MM.1S (cell line): Measurements from ENCODE around the gene TRNT1.

ENCODE experiments used
- DNase-seq: peaks from one replicate; pipeline ENCODE4 v3.0.0-alpha.2; 2015
- H2AFZ ChIP-seq: fragments of 300-600 bp; sonication (generic); 2 replicates; pipeline ENCODE4 v1.6.0; 2016; ENCODE audit warnings: antibody characterized with exemption, low read length
- H3F3A ChIP-seq: fragments of 300-600 bp; sonication (generic); 2 replicates; pipeline ENCODE4 v1.6.1; 2016; ENCODE audit warnings: mild to moderate bottlenecking, antibody characterized with exemption, low read length, moderate library complexity, mixed read lengths; ENCODE audit not compliant: insufficient read depth
- H3K27ac ChIP-seq: fragments of 300-600 bp; sonication (generic); 2 replicates; pipeline ENCODE4 v1.5.1; 2016; ENCODE audit warnings: mild to moderate bottlenecking, low read length
- H3K27me3 ChIP-seq: fragments of 300-600 bp; sonication (generic); replicated peaks from 2 replicates; pipeline ENCODE4 v1.6.0; 2016; ENCODE audit warnings: low read length; ENCODE audit not compliant: insufficient read depth
- H3K36me3 ChIP-seq: fragments of 300-600 bp; sonication (generic); replicated peaks from 2 replicates; pipeline ENCODE4 v1.6.1; 2016; ENCODE audit warnings: mild to moderate bottlenecking, low read length, mixed read lengths; ENCODE audit not compliant: insufficient read depth
- H3K4me1 ChIP-seq: fragments of 300-600 bp; sonication (generic); 2 replicates; pipeline ENCODE4 v1.6.1; 2016; ENCODE audit warnings: low read length, mixed read lengths
- H3K4me2 ChIP-seq: fragments of 300-600 bp; sonication (generic); 2 replicates; pipeline ENCODE4 v1.6.0; 2016; ENCODE audit warnings: low read depth, low read length
- H3K4me3 ChIP-seq: fragments of 300-600 bp; sonication (generic); 2 replicates; pipeline ENCODE4 v1.5.1; 2016; ENCODE audit warnings: low read length, mixed read lengths
- H3K79me2 ChIP-seq: fragments of 300-600 bp; sonication (generic); 2 replicates; pipeline ENCODE4 v1.6.1; 2016; ENCODE audit warnings: mixed run types, low read length, mixed read lengths
- H3K9ac ChIP-seq: fragments of 300-600 bp; sonication (generic); 2 replicates; pipeline ENCODE4 v1.6.1; 2016; ENCODE audit warnings: low read length, mixed read lengths
- H3K9me2 ChIP-seq: fragments of 300-600 bp; sonication (generic); replicated peaks from 2 replicates; pipeline ENCODE4 v1.6.1; 2016; ENCODE audit warnings: mild to moderate bottlenecking, low read length, mixed read lengths; ENCODE audit not compliant: insufficient read depth
- H3K9me3 ChIP-seq: fragments of 300-600 bp; sonication (generic); replicated peaks from 2 replicates; pipeline ENCODE4 v1.6.1; 2016; ENCODE audit warnings: mild to moderate bottlenecking, low read length, mixed read lengths; ENCODE audit not compliant: insufficient read depth
- H4K20me1 ChIP-seq: fragments of 300-600 bp; sonication (generic); 2 replicates; pipeline ENCODE4 v1.6.1; 2016; ENCODE audit warnings: mild to moderate bottlenecking, low read length, moderate library complexity, mixed read lengths; ENCODE audit not compliant: insufficient read depth
- CTCF ChIP-seq: fragments of 300-600 bp; sonication (generic); IDR thresholded peaks from 2 replicates; pipeline ENCODE4 v1.5.1; 2016; ENCODE audit warnings: antibody characterized with exemption, low read length, mixed read lengths
- EZH2 ChIP-seq: fragments of 300-600 bp; sonication (generic); optimal IDR thresholded peaks from 2 replicates; pipeline ENCODE3; 2017; ENCODE audit warnings: low read depth, mild to moderate bottlenecking, antibody characterized with exemption, low read length, mixed read lengths
- EZH2phosphoT487 ChIP-seq: fragments of 300-600 bp; sonication (generic); IDR thresholded peaks from 2 replicates; pipeline ENCODE4 v1.6.1; 2018; ENCODE audit warnings: antibody characterized with exemption, low read length

The TRNT1 gene

DNA sequence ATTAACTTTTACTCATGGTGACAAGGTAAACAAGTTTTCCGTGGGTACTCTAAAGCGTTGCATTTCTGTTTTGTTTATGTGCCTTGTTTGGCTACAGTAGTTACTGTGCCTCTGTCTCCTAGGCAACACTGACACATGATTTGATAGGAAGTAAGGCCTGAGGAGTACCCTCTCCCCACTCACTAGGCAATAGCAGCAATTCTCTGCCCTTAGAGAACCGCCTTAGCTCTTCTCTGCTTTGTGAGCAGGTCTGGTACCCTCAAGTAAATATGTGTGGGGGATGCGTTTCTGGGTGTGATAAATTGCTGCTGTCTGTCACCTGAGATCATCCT lies 16.5 kb upstream of the TRNT1 start, which contains the start of gene IL5RA:
TSS of gene IL5RA (minus strand) at position 76 of the 332 bp plus-strand sequence. CDS start 5,390 bp downstream, outside the sequence.
- H3F3A ChIP-seq = no peaks in the 10 kb centered on the region
- H3K79me2 ChIP-seq = no peaks in the 10 kb centered on the region
- H3K4me1 ChIP-seq = no peaks in the 10 kb centered on the region
- H3K9me3 ChIP-seq = no peaks in the 10 kb centered on the region
- H2AFZ ChIP-seq = no peak within 1 kb of the TSS
- TF ChIP-seq EZH2phosphoT487 (no peak), CTCF (no peak), EZH2 (no peak)
- no peaks in the 10 kb centered on the region for H3K27me3 ChIP-seq
- DNase-seq = no peak
- no peak within 1 kb of the TSS for H3K4me3 ChIP-seq
- H3K36me3 ChIP-seq = no peaks in the 10 kb centered on the region
- no peaks in the 10 kb centered on the region for H3K9me2 ChIP-seq
- no peak within 1 kb of the TSS for H3K9ac ChIP-seq
- H4K20me1 ChIP-seq = no peaks in the 10 kb centered on the region
- no peak within 1 kb of the TSS for H3K4me2 ChIP-seq
- no peak within 1 kb of the TSS for H3K27ac ChIP-seq

GRCh38 chr3:3110749-3111361 lies 15.9 kb upstream of the TRNT1 start:
- Histone ChIP-seq H3K4me2 (no peak overlapping the region), H3K9ac (no peak overlapping the region), H3K9me2 (no peaks in the 10 kb centered on the region), H3K79me2 (no peaks in the 10 kb centered on the region), H2AFZ (no peak overlapping the region), H3K36me3 (no peaks in the 10 kb centered on the region), H3K4me1 (no peaks in the 10 kb centered on the region), H3K4me3 (no peak overlapping the region), H3K27ac (no peak overlapping the region), H4K20me1 (no peaks in the 10 kb centered on the region), H3K9me3 (no peaks in the 10 kb centered on the region), H3F3A (no peaks in the 10 kb centered on the region), H3K27me3 (no peaks in the 10 kb centered on the region)
- no peak for TF ChIP-seq CTCF
- TF ChIP-seq EZH2phosphoT487 = no peak
- TF ChIP-seq EZH2 = no peak
- no peak for DNase-seq

DNA sequence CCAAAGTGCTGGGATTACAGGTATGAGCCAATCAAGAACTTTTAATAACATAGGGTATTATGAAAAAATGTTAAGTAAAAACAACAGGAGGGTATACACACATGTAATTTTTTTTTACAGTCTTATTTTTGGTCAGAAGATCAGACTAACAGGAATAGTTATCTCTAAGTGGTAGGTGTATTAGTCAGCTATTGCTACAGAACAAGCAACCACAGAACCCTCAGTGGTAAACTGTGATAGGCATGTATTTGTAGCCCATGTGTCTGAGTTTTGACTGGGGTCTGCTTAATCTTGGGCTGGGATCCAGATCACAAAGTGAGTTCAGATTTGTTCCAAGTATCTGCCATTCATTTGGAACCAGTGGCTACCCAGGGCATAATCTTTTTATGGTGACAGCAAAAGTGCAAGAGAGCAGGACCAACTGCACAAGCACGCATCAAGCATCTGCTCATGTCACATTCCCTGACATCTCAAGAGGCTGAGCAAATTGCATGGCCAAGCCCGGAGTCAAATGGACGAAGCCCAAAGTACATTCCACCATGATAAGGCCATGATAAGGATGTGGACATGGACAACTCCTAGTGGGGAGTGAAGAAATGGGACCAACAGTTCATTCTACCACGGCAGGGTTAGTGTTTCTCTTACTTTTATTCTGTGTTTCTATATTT lies 13.6 kb upstream of the TRNT1 start:
- Histone ChIP-seq H2AFZ (no peak overlapping the region), H3K4me2 (no peak overlapping the region), H3F3A (no peaks in the 10 kb centered on the region), H3K9me2 (no peaks in the 10 kb centered on the region), H3K4me1 (no peaks in the 10 kb centered on the region), H3K36me3 (no peaks in the 10 kb centered on the region), H4K20me1 (no peaks in the 10 kb centered on the region), H3K27me3 (no peaks in the 10 kb centered on the region), H3K9me3 (no peaks in the 10 kb centered on the region), H3K27ac (no peak overlapping the region), H3K9ac (no peak overlapping the region), H3K4me3 (no peak overlapping the region), H3K79me2 (no peaks in the 10 kb centered on the region)
- TF ChIP-seq CTCF (no peak), EZH2phosphoT487 (no peak)
- no peak for DNase-seq
